OCI-LY7 (cell line): ENCODE data around the gene PAGE1. TPM values are rescaled to one million over a fixed set of nuclear protein-coding genes. Genes with fewer than 3 reads are reported as not detected.

Experiments
- BruUV-seq: library from RNA; stranded (reverse); fragments of 400-500 nt; replicated peaks from 2 replicates; lab custom pipeline; 2021; lab: Mats Ljungman, UMichigan
- CTCF ChIA-PET: fragments of 300-600 bp; sonication (Branson Sonifier 250); formaldehyde crosslinking; loops from one replicate; lab custom pipeline; 2022; ENCODE audit warnings: antibody characterized with exemption; ENCODE audit not compliant: unreplicated experiment; lab: Charles Lee
- POLR2A ChIA-PET: fragments of 300-600 bp; sonication (Branson Sonifier 250); formaldehyde crosslinking; loops from one replicate; lab custom pipeline; 2022; ENCODE audit warnings: antibody characterized with exemption; lab: Charles Lee
- DNase-seq: peaks from one replicate; pipeline ENCODE4 v3.0.0-alpha.2; 2015; ENCODE audit warnings: low spot score
- H2AFZ ChIP-seq: fragments of 200-600 bp; sonication (generic), shearing (Covaris generic); 2 replicates; pipeline ENCODE4 v1.6.1; 2014; ENCODE audit warnings: mild to moderate bottlenecking, antibody characterized with exemption, low read length, moderate library complexity
- H3K27ac ChIP-seq: fragments of 200-600 bp; sonication (generic); 2 replicates; pipeline ENCODE4 v1.5.1; 2014; ENCODE audit warnings: mixed run types, low read depth, mild to moderate bottlenecking, moderate library complexity, low read length, inconsistent platforms; ENCODE audit not compliant: poor library complexity, severe bottlenecking
- H3K36me3 ChIP-seq: fragments of 200-600 bp; sonication (generic); 2 replicates; pipeline ENCODE4 v1.6.1; 2014; ENCODE audit warnings: mild to moderate bottlenecking, antibody characterized with exemption, low read length, moderate library complexity, mixed read lengths; ENCODE audit not compliant: insufficient read depth
- H3K4me1 ChIP-seq: fragments of 200-600 bp; sonication (generic); 2 replicates; pipeline ENCODE4 v1.5.1; 2014; ENCODE audit warnings: mild to moderate bottlenecking, low read length; ENCODE audit not compliant: insufficient read depth, poor library complexity, severe bottlenecking
- H3K4me2 ChIP-seq: fragments of 200-600 bp; sonication (generic); 2 replicates; pipeline ENCODE4 v1.6.1; 2014; ENCODE audit warnings: mild to moderate bottlenecking, low read length
- H3K4me3 ChIP-seq: fragments of 200-600 bp; sonication (generic); 2 replicates; pipeline ENCODE4 v1.5.1; 2014; ENCODE audit warnings: mild to moderate bottlenecking, low read depth, low read length; ENCODE audit not compliant: poor library complexity, severe bottlenecking
- H3K79me2 ChIP-seq: fragments of 200-600 bp; sonication (generic); 2 replicates; pipeline ENCODE4 v1.6.1; 2016; ENCODE audit warnings: low read depth, mild to moderate bottlenecking, low read length, moderate library complexity, mixed read lengths; ENCODE audit not compliant: insufficient read depth
- H3K9me2 ChIP-seq: fragments of 200-600 bp; sonication (generic); 2 replicates; pipeline ENCODE4 v1.6.1; 2016; ENCODE audit warnings: mild to moderate bottlenecking, low read length, mixed read lengths; ENCODE audit not compliant: insufficient read depth
- H3K9me3 ChIP-seq: fragments of 200-600 bp; sonication (generic); 2 replicates; pipeline ENCODE4 v1.6.1; 2014; ENCODE audit warnings: mild to moderate bottlenecking, mixed run types, low read length, mixed read lengths
- H4K20me1 ChIP-seq: fragments of 200-600 bp; sonication (generic); 2 replicates; pipeline ENCODE4 v1.6.1; 2014; ENCODE audit warnings: mild to moderate bottlenecking, antibody characterized with exemption, low read length, moderate library complexity, mixed read lengths; ENCODE audit not compliant: insufficient read depth
- CTCF ChIP-seq: fragments of 200-600 bp; sonication (generic); conservative IDR thresholded peaks from 2 replicates; pipeline ENCODE4 v1.5.1; 2014; ENCODE audit warnings: mild to moderate bottlenecking, antibody characterized with exemption, low read length, moderate library complexity, mixed read lengths
- EZH2phosphoT487 ChIP-seq: fragments of 200-600 bp; sonication (generic); IDR thresholded peaks from 2 replicates; pipeline ENCODE4 v1.6.1; 2018; ENCODE audit warnings: low read depth, borderline replicate concordance, mild to moderate bottlenecking, mixed run types, antibody characterized with exemption, low read length, moderate library complexity, mixed read lengths
- intact Hi-C: fragments of 100-400 bp; cut with micrococcal nuclease; formaldehyde crosslinking; loops from one replicate; pipeline ENCODE4 v1.10.0; 2022; ENCODE audit not compliant: unreplicated experiment
- total RNA-seq, 2 experiments: library from RNA; depleted of rRNA in 1 of 2; stranded (reverse); fragments of >200 nt in 1 of 2; shearing (Covaris generic) in 1 of 2; gene quantifications; 2 replicates each; pipeline ENCODE4 v1.2.3, GENCODE V29; 2014 to 2022

The PAGE1 gene
- total RNA-seq, 2 experiments from 2014 or later = not detected

DNA sequence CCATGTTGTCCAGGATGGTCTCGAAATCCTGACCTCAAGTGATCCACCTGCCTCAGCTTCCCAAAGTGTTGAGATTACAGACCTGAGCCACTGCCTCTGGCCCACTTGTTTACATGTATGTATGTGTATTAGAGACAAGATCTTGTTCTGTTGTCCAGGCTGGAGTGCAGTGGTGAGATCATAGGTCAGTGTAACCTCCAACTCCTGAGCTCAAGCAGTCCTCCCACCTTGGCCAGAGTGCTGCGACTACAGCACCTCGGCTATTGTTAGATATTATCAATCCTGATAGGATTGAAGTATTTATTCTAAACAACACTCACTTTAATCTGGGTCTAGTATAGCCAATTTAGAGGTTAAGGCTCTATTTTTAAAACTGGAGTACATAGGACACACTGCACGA, 36.0 kb downstream of the PAGE1 start:
- TF ChIP-seq CTCF = no peak
- TF ChIP-seq EZH2phosphoT487 = no peak
- BruUV-seq = no TSS peak
- Histone ChIP-seq H3K36me3 (no peaks in the 10 kb centered on the region), H3K27ac (no peak overlapping the region), H3K4me3 (no peak overlapping the region), H3K9me3 (no peaks in the 10 kb centered on the region), H3K9me2 (no peaks in the 10 kb centered on the region), H4K20me1 (no peaks in the 10 kb centered on the region), H3K79me2 (no peaks in the 10 kb centered on the region), H3K4me1 (no peaks in the 10 kb centered on the region), H2AFZ (no peak overlapping the region), H3K4me2 (no peak overlapping the region)
- no peak for DNase-seq
- POLR2A ChIA-PET = no interaction called here
- intact Hi-C loops = no loop called here
- CTCF ChIA-PET = no interaction called here

DNA sequence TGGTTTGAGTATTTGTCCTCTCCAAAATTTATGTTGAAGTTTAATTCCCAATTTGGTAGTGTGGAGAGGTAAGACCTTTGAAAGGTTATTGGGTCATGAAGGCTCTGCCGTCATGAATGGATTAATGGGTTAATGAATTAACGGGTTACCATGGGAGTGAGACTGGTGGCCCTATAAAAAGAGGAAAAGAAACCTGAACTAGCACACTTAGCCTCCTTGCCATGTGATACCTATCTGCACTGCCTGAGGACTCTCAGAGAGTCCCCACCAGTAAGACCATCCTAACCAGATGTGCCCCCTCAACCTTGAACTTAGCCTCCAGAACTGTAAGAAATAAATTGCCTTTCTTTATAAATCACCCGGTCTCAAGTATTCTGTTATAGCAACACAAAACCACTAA, 39.3 kb downstream of the PAGE1 start:
- no peak overlapping the region for H3K27ac ChIP-seq
- BruUV-seq = no TSS peak
- POLR2A ChIA-PET = no interaction called here

More for the DNA sequence above, 39.3 kb downstream of the PAGE1 start:
- no peak for DNase-seq
- intact Hi-C loops = no loop called here
- no peaks in the 10 kb centered on the region for H3K79me2 ChIP-seq
- no peak overlapping the region for H3K4me2 ChIP-seq
- H3K9me3 ChIP-seq = no peaks in the 10 kb centered on the region
- no peak overlapping the region for H2AFZ ChIP-seq
- H3K9me2 ChIP-seq = no peaks in the 10 kb centered on the region
- H4K20me1 ChIP-seq = no peaks in the 10 kb centered on the region
- TF ChIP-seq EZH2phosphoT487 = no peak
- TF ChIP-seq CTCF = no peak
- H3K36me3 ChIP-seq = no peaks in the 10 kb centered on the region
- H3K4me3 ChIP-seq = no peak overlapping the region
- CTCF ChIA-PET = no interaction called here
- H3K4me1 ChIP-seq = no peaks in the 10 kb centered on the region
